Hematopoietic multipotent progenitor cell (in vitro differentiated cells): ENCODE data around the gene SPNS2. TPM values are rescaled to one million over a fixed set of nuclear protein-coding genes. Genes with fewer than 3 reads are reported as not detected.

Source experiments
- DNase-seq, 3 donors: peaks; one replicate each; pipeline ENCODE4 v3.0.0-alpha.2; 2011 to 2015; ENCODE audit warnings: low read depth in 2 of 3, low spot score in 2 of 3
- total RNA-seq: library from RNA; depleted of rRNA; stranded (reverse); fragments of >200 nt; gene quantifications from one replicate; pipeline ENCODE4 v1.2.3, GENCODE V29; 2012

The SPNS2 gene
- total RNA-seq, 1 donor, result 101 TPM

- peak in 2 of 3 donors; percentile 46 to 59 for DNase-seq
Measured at GRCh38 chr17:4503283-4504025, 4.8 kb downstream of the SPNS2 start.

- no peak for DNase-seq
Measured at GRCh38 chr17:4504188-4504587, 5.5 kb downstream of the SPNS2 start.

GRCh38 chr17:4505187-4505586 lies 6.5 kb downstream of the SPNS2 start:
- DNase-seq, result no peak

- DNase-seq, result peak in 2 of 3 donors; percentile 74 to 84
Measured at GRCh38 chr17:4506175-4506813, 7.6 kb downstream of the SPNS2 start.

- no peak for DNase-seq
Measured at GRCh38 chr17:4506892-4507291, 8.2 kb downstream of the SPNS2 start.

GRCh38 chr17:4507361-4508111 lies 8.9 kb downstream of the SPNS2 start:
- no peak for DNase-seq

- DNase-seq, result no peak
Measured at GRCh38 chr17:4508207-4508606, 9.5 kb downstream of the SPNS2 start.

- DNase-seq, result peak in 2 of 3 donors; percentile 47 to 55
Measured at GRCh38 chr17:4509401-4509800, 10.7 kb downstream of the SPNS2 start.

GRCh38 chr17:4509923-4510617 lies 11.4 kb downstream of the SPNS2 start:
- no peak for DNase-seq

- DNase-seq, result no peak
Measured at GRCh38 chr17:4510618-4510941, 11.9 kb downstream of the SPNS2 start.

GRCh38 chr17:4511199-4511932 lies 12.7 kb downstream of the SPNS2 start:
- peak in 1 of 3 donors; percentile 34 for DNase-seq

GRCh38 chr17:4512156-4513112 lies 13.8 kb downstream of the SPNS2 start:
- no peak for DNase-seq

GRCh38 chr17:4513113-4514032 lies 14.7 kb downstream of the SPNS2 start:
- DNase-seq, result no peak

- DNase-seq, result no peak
Measured at GRCh38 chr17:4514206-4514605, 15.5 kb downstream of the SPNS2 start.

- no peak for DNase-seq
Measured at GRCh38 chr17:4514779-4515178, 16.1 kb downstream of the SPNS2 start.

GRCh38 chr17:4515501-4515900 lies 16.8 kb downstream of the SPNS2 start:
- DNase-seq, result no peak

GRCh38 chr17:4516735-4517134 lies 18.1 kb downstream of the SPNS2 start:
- DNase-seq, result no peak

GRCh38 chr17:4518901-4519300 lies 20.2 kb downstream of the SPNS2 start:
- no peak for DNase-seq
